HL-60 (cell line): ENCODE measurements around the gene TELO2.

ENCODE experiments used
- DNase-seq, 2 experiments: peaks; one replicate each; pipeline ENCODE4 v3.0.0-alpha.2; 2010 to 2020; ENCODE audit warnings: low read depth in 1 of 2, low spot score in 1 of 2
- H3K27ac ChIP-seq: fragments of 250-450 bp; sonication (Bioruptor Pico); replicated peaks from 2 replicates; pipeline ENCODE4 v1.5.1; 2020; ENCODE audit warnings: mild to moderate bottlenecking, moderate library complexity
- H3K27me3 ChIP-seq: fragments of 250-450 bp; sonication (Bioruptor Pico); 2 replicates; pipeline ENCODE4 v1.5.1; 2021; ENCODE audit warnings: mild to moderate bottlenecking, moderate library complexity; ENCODE audit not compliant: insufficient read depth, poor library complexity, severe bottlenecking
- H3K4me3 ChIP-seq: replicated peaks from 2 replicates; pipeline ENCODE4 v1.5.1; 2011; ENCODE audit warnings: mild to moderate bottlenecking, control low read depth, low read length; ENCODE audit not compliant: insufficient read depth
- CTCF ChIP-seq: IDR thresholded peaks from one replicate; pipeline ENCODE4 v1.5.1; 2011; ENCODE audit warnings: low read length, control low read depth, inconsistent platforms; ENCODE audit not compliant: insufficient read depth
- GABPA ChIP-seq: IDR thresholded peaks from 2 replicates; pipeline ENCODE4 v1.6.1; 2012; ENCODE audit warnings: low read depth
- POLR2AphosphoS5 ChIP-seq: IDR thresholded peaks from 2 replicates; pipeline ENCODE4 v1.6.1; 2012; ENCODE audit warnings: low read depth
- REST ChIP-seq: IDR thresholded peaks from 2 replicates; pipeline ENCODE4 v1.6.1; 2012; ENCODE audit warnings: low read depth; ENCODE audit not compliant: insufficient replicate concordance
- SPI1 ChIP-seq: IDR thresholded peaks from 2 replicates; pipeline ENCODE4 v1.6.1; 2012; ENCODE audit warnings: low read depth, mild to moderate bottlenecking, borderline replicate concordance

TELO2 gene

DNA sequence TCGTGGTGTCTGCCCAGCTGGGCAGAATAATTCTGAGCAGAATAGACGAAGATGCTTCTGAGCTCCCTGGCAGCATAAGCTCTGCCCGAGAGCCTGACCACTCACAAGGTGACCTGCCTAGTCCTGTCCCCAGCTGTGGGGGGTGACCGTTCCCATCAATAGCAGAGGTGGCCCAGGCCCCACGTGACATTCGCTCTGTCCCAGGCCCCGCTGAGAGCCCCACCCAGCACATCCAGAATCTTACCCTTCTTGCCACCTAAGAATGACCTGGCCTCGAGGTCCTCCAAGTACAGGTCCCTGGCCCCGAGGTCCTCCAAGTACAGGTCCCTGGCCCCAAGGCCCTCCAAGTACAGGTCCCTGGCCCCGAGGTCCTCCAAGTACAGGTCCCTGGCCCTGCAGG is 39.6 kb downstream of the TELO2 start:
- Histone ChIP-seq H3K4me3 (no peak overlapping the region), H3K27ac (no peak overlapping the region), H3K27me3 (no peaks in the 10 kb centered on the region)
- no peak for TF ChIP-seq GABPA
- TF ChIP-seq REST: no peak
- TF ChIP-seq CTCF: no peak
- TF ChIP-seq POLR2AphosphoS5: no peak
- no peak for TF ChIP-seq SPI1
- no peak for DNase-seq

DNA sequence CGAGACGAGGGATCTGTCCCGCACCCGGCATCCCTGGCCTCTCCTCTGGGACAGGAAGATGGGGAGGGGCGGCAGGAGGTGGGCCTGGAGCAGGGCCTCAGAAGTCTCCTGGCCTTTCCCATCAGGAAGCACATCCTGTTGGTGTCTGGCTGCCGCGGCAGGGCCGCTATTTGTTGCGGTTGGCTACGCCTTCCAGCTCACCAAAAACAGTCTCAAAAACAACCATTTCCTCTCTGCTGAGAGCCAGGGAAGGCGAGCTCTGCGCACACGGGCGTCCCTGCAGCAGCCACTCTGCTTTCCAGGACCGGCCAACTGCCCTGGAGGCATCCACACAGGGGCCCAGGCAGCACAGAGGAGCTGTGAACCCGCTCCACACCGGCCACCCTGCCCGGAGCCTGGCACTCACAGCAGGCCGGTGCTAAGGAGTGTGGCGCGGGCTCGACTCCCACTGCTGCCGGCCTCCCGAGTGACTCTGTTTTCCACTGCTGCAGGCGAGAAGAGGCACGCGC is 40.3 kb downstream of the TELO2 start, which contains the start of gene TMEM204:
TMEM204 (plus strand) TSS at position 224 of the 509 bp plus-strand sequence. CDS start 610 bp downstream, outside the sequence.
- H3K4me3 ChIP-seq: no peak within 1 kb of the TSS
- TF ChIP-seq POLR2AphosphoS5 (no peak), REST (no peak)
- DNase-seq: no peak
- no peak within 1 kb of the TSS for H3K27ac ChIP-seq
- H3K27me3 ChIP-seq: no peaks in the 10 kb centered on the region

- TF ChIP-seq GABPA (no peak), SPI1 (no peak), CTCF (no peak), REST (no peak), POLR2AphosphoS5 (no peak)
- no peak overlapping the region for H3K27ac ChIP-seq
- H3K27me3 ChIP-seq: no peaks in the 10 kb centered on the region
- H3K4me3 ChIP-seq: no peak overlapping the region
- no peak for DNase-seq
Measured at GRCh38 chr16:1534021-1535020, 41.2 kb downstream of the TELO2 start.
